Tibial nerve (tissue), 4 donors: ENCODE measurements around the gene GGACT. TPM values are rescaled to one million over a fixed set of nuclear protein-coding genes. Genes with fewer than 3 reads are reported as not detected.

ENCODE experiments used
- DNase-seq, 2 donors: peaks; one replicate each; pipeline ENCODE4 v3.0.0-alpha.2; 2019; ENCODE audit warnings: low spot score in 2 of 2
- H3K27ac ChIP-seq, 4 donors: fragments of 200-600 bp; sonication (generic) in 3 of 4; one replicate each; pipeline ENCODE4 v1.5.1; 2017 to 2019; ENCODE audit warnings: mild to moderate bottlenecking in 1 of 4
- H3K27me3 ChIP-seq, 2 donors: fragments of 200-600 bp; sonication (generic) in 1 of 2; one replicate each; pipeline versions ENCODE4 v1.5.1 to v1.6.0; 2017 to 2019
- H3K36me3 ChIP-seq, 3 donors: fragments of 200-600 bp; sonication (generic); one replicate each; pipeline ENCODE4 v1.5.1; 2018 to 2019
- H3K4me1 ChIP-seq, 4 donors: fragments of 200-600 bp; sonication (generic) in 3 of 4; one replicate each; pipeline ENCODE4 v1.5.1; 2017 to 2019
- H3K4me3 ChIP-seq, 4 donors: fragments of 200-600 bp; sonication (generic) in 3 of 4; one replicate each; pipeline ENCODE4 v1.5.1; 2017 to 2019; ENCODE audit warnings: mild to moderate bottlenecking in 1 of 4, moderate library complexity in 1 of 4
- H3K9me3 ChIP-seq, 4 donors: fragments of 200-600 bp; sonication (generic) in 3 of 4; one replicate each; pipeline ENCODE4 v1.5.1; 2017 to 2019
- EP300 ChIP-seq, 2 donors: sonication (generic); formaldehyde crosslinking; IDR thresholded peaks; one replicate each; pipeline ENCODE4 v1.6.1; 2017; ENCODE audit warnings: antibody characterized with exemption in 2 of 2, mild to moderate bottlenecking in 1 of 2
- POLR2A ChIP-seq, 2 donors: fragments of 450-650 bp; IDR thresholded peaks; one replicate each; pipeline ENCODE4 v1.6.1; 2017; ENCODE audit warnings: antibody characterized with exemption in 2 of 2, mild to moderate bottlenecking in 2 of 2, moderate library complexity in 2 of 2
- WGBS, 2 donors: methylation state at CpG; one replicate each; pipeline ENCODE4 v1.1.5; 2018; 5-methylcytosine and 5-hydroxymethylcytosine counted together
- total RNA-seq, 4 donors: library from RNA; depleted of rRNA; stranded (reverse); fragments of >200 nt; gene quantifications; one replicate each; pipeline ENCODE4 v1.1.0, GENCODE V29; 2016
- TF ChIP-seq, protein P1 (sequence below), 5 experiments: fragments of 200-600 bp in 3 of 5; fragments of 450-650 bp in 2 of 5; sonication (generic) in 3 of 5; IDR thresholded peaks; one replicate each; pipeline ENCODE4 v1.5.1; 2016 to 2019; ENCODE audit warnings: antibody characterized with exemption in 5 of 5, mild to moderate bottlenecking in 3 of 5, moderate library complexity in 2 of 5

The GGACT gene
- total RNA-seq, 4 donors from 2014 or later: 2.4 to 5.2 (median 3.9) TPM

- no peaks in the 10 kb centered on the region for H3K9me3 ChIP-seq
- no peak overlapping the region for H3K4me3 ChIP-seq
- no peaks in the 10 kb centered on the region for H3K27me3 ChIP-seq
- H3K4me1 ChIP-seq: peaks cover 0 to 16% (median 0%) of the 10 kb centered on the region in 4 donors
- 76 to 85% methylated on average over 7 of the region's 7 CpGs for WGBS, 2 donors
- DNase-seq: no peak
- TF ChIP-seq POLR2A (IDR thresholded peaks at IDR 0.05) (no peak), EP300 (IDR thresholded peaks at IDR 0.05) (no peak)
- TF ChIP-seq, protein P1, sequence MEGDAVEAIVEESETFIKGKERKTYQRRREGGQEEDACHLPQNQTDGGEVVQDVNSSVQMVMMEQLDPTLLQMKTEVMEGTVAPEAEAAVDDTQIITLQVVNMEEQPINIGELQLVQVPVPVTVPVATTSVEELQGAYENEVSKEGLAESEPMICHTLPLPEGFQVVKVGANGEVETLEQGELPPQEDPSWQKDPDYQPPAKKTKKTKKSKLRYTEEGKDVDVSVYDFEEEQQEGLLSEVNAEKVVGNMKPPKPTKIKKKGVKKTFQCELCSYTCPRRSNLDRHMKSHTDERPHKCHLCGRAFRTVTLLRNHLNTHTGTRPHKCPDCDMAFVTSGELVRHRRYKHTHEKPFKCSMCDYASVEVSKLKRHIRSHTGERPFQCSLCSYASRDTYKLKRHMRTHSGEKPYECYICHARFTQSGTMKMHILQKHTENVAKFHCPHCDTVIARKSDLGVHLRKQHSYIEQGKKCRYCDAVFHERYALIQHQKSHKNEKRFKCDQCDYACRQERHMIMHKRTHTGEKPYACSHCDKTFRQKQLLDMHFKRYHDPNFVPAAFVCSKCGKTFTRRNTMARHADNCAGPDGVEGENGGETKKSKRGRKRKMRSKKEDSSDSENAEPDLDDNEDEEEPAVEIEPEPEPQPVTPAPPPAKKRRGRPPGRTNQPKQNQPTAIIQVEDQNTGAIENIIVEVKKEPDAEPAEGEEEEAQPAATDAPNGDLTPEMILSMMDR (IDR thresholded peaks at IDR 0.05): no peak
- H3K36me3 ChIP-seq: peaks cover 0 to 7% (median 0%) of the 10 kb centered on the region in 3 donors
- no peak overlapping the region for H3K27ac ChIP-seq
Measured at GRCh38 chr13:100511466-100511865, 77.1 kb downstream of the GGACT start.

GRCh38 chr13:100510208-100510957 lies 78.2 kb downstream of the GGACT start:
- Histone ChIP-seq H3K4me1 (peaks cover 0 to 16% (median 0%) of the 10 kb centered on the region in 4 donors), H3K9me3 (no peaks in the 10 kb centered on the region), H3K4me3 (no peak overlapping the region), H3K27ac (no peak overlapping the region), H3K27me3 (no peaks in the 10 kb centered on the region), H3K36me3 (peaks cover 0 to under 1% (median 0%) of the 10 kb centered on the region in 3 donors)
- TF ChIP-seq EP300 (IDR thresholded peaks at IDR 0.05) (no peak), POLR2A (IDR thresholded peaks at IDR 0.05) (no peak)
- TF ChIP-seq, protein P1 (IDR thresholded peaks at IDR 0.05): no peak
- 88 to 92% methylated on average over 11 of the region's 11 CpGs for WGBS, 2 donors
- no peak for DNase-seq

GRCh38 chr13:100508996-100509395 lies 79.6 kb downstream of the GGACT start:
- no peaks in the 10 kb centered on the region for H3K9me3 ChIP-seq
- 90 to 95% methylated on average over 8 of the region's 8 CpGs for WGBS, 2 donors
- H3K27ac ChIP-seq: no peak overlapping the region
- H3K4me1 ChIP-seq: peaks cover 0 to 8% (median 0%) of the 10 kb centered on the region in 4 donors
- H3K27me3 ChIP-seq: no peaks in the 10 kb centered on the region
- no peak overlapping the region for H3K4me3 ChIP-seq
- DNase-seq: no peak
- no peak for TF ChIP-seq EP300 (IDR thresholded peaks at IDR 0.05)
- TF ChIP-seq POLR2A (IDR thresholded peaks at IDR 0.05): no peak
- TF ChIP-seq, protein P1 (IDR thresholded peaks at IDR 0.05): no peak
- no peaks in the 10 kb centered on the region for H3K36me3 ChIP-seq

DNA sequence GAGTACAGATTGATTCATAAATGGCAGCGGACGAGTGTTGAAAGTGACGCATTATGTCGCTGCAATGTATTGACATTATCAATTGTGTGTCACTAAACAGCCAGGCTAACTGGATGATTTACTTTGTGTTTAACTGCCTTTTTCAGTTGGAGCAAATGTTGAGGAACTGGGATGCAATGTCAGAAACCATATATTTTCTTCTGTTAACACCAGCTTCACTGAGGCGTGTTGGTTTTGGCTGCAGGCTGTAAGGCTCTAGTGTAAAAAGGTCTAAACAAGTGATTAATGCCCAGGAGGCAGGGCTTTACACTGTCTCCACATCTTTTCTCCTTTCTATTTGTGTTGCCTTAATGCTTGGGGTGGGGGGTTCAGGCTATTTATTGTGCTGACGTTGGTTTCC lies 80.1 kb downstream of the GGACT start:
- H3K4me3 ChIP-seq: no peak overlapping the region
- TF ChIP-seq POLR2A (IDR thresholded peaks at IDR 0.05): no peak
- no peak for TF ChIP-seq EP300 (IDR thresholded peaks at IDR 0.05)
- TF ChIP-seq, protein P1 (IDR thresholded peaks at IDR 0.05): no peak
- no peak overlapping the region for H3K27ac ChIP-seq
- WGBS, 2 donors: 87 to 91% methylated on average over 6 of the region's 6 CpGs
- H3K9me3 ChIP-seq: no peaks in the 10 kb centered on the region
- H3K27me3 ChIP-seq: no peaks in the 10 kb centered on the region
- no peaks in the 10 kb centered on the region for H3K36me3 ChIP-seq
- H3K4me1 ChIP-seq: peaks cover 0 to 3% (median 0%) of the 10 kb centered on the region in 4 donors
- no peak for DNase-seq

- Histone ChIP-seq H3K27me3 (no peaks in the 10 kb centered on the region), H3K27ac (no peak overlapping the region), H3K4me1 (no peaks in the 10 kb centered on the region), H3K36me3 (no peaks in the 10 kb centered on the region), H3K9me3 (no peaks in the 10 kb centered on the region), H3K4me3 (no peak overlapping the region)
- no peak for TF ChIP-seq POLR2A (IDR thresholded peaks at IDR 0.05)
- TF ChIP-seq, protein P1 (IDR thresholded peaks at IDR 0.05): no peak
- TF ChIP-seq EP300 (IDR thresholded peaks at IDR 0.05): no peak
- WGBS, 2 donors: 88% methylated on average over 9 of the region's 9 CpGs
- no peak for DNase-seq
Measured at GRCh38 chr13:100506600-100507422, 81.8 kb downstream of the GGACT start.
